NB4 (cell line): ENCODE data around the gene GEN1.

ENCODE experiments used
- CTCF ChIP-seq: IDR thresholded peaks from one replicate; pipeline ENCODE4 v1.5.1; 2012; ENCODE audit warnings: low read depth, low read length
- POLR2A ChIP-seq: IDR thresholded peaks from 2 replicates; pipeline ENCODE4 v1.6.1; 2011; ENCODE audit warnings: mild to moderate bottlenecking; ENCODE audit not compliant: insufficient read length; ENCODE audit errors: extremely low read depth

- TF ChIP-seq CTCF (no peak), POLR2A (no peak)
Observed at GRCh38 chr2:17821080-17821479, 67.1 kb downstream of the GEN1 start.
